Measurements from ENCODE around the gene HDAC4. TPM values are rescaled to one million over a fixed set of nuclear protein-coding genes. Genes with fewer than 3 reads are reported as not detected.

The HDAC4 gene
- total and polyA plus RNA-seq, 2 of the 8 experiments (the other 6 are each of a cell fraction or from before 2014, with no cell fraction given): 15.4 to 31.5 TPM

GRCh38 chr2:239264492-239264837, 136.4 kb downstream of the HDAC4 start (continued):
- TF ChIP-seq SIX5 (IDR thresholded peaks at IDR 0.05; ENCODE audit: low read depth, low read length) (no peak), TAF7 (optimal IDR thresholded peaks at IDR 0.05; ENCODE audit: borderline replicate concordance, low read depth, low read length) (no peak), HDAC6 (IDR thresholded peaks at IDR 0.05; ENCODE audit: low read depth, low read length) (no peak), SUZ12 (IDR thresholded peaks at IDR 0.05; ENCODE audit: low read length) (no peak)

Data from H1 (cell line).